ENCODE results near the gene SNX20. TPM values are rescaled to one million over a fixed set of nuclear protein-coding genes. Genes with fewer than 3 reads are reported as not detected.

The SNX20 gene
- total RNA-seq, 1 donor from 2014 or later: not detected

DNA sequence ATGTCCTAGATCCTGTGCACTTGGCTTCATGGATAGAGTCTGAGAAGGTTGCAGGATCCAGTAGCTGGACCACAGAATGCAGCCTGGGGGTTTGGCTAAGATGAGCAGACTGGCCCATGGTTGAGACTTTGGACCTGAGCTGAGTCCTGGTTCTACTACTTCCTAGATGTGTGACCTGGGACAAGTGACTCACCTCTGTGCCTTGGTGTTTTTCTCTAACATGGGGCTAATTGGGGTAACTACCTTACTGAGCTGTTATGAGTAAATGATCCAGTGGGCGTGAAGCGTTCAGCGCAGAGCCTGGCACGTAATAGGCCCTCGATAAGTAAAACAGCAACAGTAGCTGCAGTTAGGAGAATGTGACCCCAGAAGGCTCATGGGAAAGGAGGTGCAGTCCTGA lies 38.8 kb downstream of the SNX20 start:
- Mint-ChIP-seq H3K4me1 (ENCODE audit: unreplicated experiment) (peaks cover 21% of the 10 kb centered on the region), H3K27me3 (no peaks in the 10 kb centered on the region), H3K36me3 (peaks cover 4% of the 10 kb centered on the region), H3K27ac (no peak overlapping the region), H3K9me3 (peaks cover 4% of the 10 kb centered on the region), H3K4me3 (no peak overlapping the region)
- TF ChIP-seq, protein P1, sequence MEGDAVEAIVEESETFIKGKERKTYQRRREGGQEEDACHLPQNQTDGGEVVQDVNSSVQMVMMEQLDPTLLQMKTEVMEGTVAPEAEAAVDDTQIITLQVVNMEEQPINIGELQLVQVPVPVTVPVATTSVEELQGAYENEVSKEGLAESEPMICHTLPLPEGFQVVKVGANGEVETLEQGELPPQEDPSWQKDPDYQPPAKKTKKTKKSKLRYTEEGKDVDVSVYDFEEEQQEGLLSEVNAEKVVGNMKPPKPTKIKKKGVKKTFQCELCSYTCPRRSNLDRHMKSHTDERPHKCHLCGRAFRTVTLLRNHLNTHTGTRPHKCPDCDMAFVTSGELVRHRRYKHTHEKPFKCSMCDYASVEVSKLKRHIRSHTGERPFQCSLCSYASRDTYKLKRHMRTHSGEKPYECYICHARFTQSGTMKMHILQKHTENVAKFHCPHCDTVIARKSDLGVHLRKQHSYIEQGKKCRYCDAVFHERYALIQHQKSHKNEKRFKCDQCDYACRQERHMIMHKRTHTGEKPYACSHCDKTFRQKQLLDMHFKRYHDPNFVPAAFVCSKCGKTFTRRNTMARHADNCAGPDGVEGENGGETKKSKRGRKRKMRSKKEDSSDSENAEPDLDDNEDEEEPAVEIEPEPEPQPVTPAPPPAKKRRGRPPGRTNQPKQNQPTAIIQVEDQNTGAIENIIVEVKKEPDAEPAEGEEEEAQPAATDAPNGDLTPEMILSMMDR (conservative IDR thresholded peaks at IDR 0.05): no peak
- no peak for DNase-seq (ENCODE audit: extremely low spot score, unreplicated experiment)

DNA sequence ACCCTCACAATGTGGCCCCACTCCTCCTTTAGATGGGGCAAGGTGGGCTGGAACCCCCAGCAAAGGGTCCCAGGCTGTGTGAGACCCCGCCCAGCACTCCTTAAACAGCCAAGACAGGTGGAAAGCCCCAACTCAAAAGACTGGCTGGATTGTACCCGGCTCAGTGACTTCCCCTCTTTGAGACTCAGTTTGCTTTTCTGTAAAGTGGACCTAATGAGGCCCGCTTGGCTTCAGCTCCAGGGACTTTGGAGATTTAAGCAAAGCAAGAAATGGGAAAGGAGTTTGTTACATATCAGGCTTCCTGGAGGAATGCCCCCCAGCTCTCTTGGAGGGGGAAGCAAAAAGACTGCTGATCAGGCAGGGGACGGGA lies 39.3 kb downstream of the SNX20 start:
- H3K9me3 Mint-ChIP-seq: no peaks in the 10 kb centered on the region
- no peak overlapping the region for H3K27ac Mint-ChIP-seq
- DNase-seq (ENCODE audit: extremely low spot score, unreplicated experiment): no peak
- TF ChIP-seq, protein P1 (conservative IDR thresholded peaks at IDR 0.05): no peak
- H3K27me3 Mint-ChIP-seq: no peaks in the 10 kb centered on the region
- peaks cover 3% of the 10 kb centered on the region for H3K36me3 Mint-ChIP-seq
- no peak overlapping the region for H3K4me3 Mint-ChIP-seq
- peaks cover 23% of the 10 kb centered on the region for H3K4me1 Mint-ChIP-seq (ENCODE audit: unreplicated experiment)

DNA sequence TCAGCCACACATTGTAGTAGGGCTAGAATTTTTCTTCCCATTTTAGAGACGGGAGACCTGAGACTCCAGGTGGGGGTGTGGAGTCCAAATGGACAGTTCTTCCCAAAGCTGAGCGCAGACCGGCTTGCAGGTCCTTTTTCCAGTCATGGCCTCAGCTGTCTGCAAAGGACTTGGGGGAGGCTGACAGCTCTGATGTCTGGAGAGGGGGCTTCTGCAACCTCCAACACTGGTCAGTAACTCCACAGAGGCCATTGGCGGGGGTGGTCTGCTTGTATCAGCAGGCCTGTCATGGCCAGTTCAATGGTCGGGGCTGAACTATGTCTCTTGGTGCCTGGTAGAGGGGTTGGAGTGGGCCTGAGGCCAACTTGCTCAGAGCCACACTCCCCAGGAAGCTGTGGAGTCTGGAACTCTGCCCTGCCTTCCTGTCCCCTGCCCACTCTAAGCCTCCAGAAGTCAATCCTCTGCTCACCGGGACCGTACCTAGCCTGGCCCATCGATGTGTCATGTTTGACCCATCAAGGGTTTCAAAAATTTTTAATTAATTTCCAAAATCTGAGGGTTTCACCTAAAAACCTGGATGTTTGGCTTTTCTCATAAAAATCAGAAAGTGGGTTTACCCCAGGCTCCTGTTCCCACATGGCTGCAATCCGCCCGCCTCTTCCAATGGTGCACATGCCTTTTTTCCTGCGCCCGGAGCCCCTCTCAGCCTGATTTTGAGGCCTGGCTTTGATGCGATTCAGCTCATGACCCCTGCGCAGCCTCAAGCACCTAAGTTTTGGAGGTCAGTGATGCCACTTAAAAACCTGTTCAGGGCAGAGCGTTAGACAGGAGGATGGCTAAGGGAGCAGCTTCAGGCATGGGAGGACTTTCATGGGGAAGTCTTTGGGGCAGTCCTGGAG lies 39.9 kb downstream of the SNX20 start:
- TF ChIP-seq, protein P1 (conservative IDR thresholded peaks at IDR 0.05): no peak

DNA sequence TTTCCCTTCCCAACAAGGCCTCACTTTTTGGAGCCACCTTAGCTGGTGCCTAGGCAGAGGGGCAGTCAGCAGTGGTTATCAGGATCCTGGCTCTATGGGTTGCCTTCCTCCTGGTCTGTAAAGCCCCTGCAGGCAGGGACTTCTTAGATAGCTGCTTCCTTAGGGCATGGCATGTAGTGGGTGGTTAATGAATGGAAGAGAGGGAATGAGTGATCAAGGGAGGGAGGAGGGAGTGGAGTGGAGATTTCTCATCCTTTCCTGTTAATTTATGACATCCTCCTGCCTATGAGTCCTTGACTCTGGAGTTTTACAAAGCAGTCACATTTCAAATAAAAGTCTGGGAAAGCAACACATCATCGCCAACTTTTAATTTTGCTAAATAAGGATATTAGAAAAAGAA lies 40.7 kb downstream of the SNX20 start:
- TF ChIP-seq, protein P1 (conservative IDR thresholded peaks at IDR 0.05): no peak
- H3K36me3 Mint-ChIP-seq: peaks cover 6% of the 10 kb centered on the region

More for the DNA sequence above, 39.9 kb downstream of the SNX20 start:
- Mint-ChIP-seq H3K9me3 (no peaks in the 10 kb centered on the region), H3K27me3 (no peaks in the 10 kb centered on the region), H3K36me3 (peaks cover 6% of the 10 kb centered on the region), H3K27ac (no peak overlapping the region), H3K4me3 (no peak overlapping the region), H3K4me1 (ENCODE audit: unreplicated experiment) (peaks cover 26% of the 10 kb centered on the region)
- DNase-seq (ENCODE audit: extremely low spot score, unreplicated experiment): no peak

DNA sequence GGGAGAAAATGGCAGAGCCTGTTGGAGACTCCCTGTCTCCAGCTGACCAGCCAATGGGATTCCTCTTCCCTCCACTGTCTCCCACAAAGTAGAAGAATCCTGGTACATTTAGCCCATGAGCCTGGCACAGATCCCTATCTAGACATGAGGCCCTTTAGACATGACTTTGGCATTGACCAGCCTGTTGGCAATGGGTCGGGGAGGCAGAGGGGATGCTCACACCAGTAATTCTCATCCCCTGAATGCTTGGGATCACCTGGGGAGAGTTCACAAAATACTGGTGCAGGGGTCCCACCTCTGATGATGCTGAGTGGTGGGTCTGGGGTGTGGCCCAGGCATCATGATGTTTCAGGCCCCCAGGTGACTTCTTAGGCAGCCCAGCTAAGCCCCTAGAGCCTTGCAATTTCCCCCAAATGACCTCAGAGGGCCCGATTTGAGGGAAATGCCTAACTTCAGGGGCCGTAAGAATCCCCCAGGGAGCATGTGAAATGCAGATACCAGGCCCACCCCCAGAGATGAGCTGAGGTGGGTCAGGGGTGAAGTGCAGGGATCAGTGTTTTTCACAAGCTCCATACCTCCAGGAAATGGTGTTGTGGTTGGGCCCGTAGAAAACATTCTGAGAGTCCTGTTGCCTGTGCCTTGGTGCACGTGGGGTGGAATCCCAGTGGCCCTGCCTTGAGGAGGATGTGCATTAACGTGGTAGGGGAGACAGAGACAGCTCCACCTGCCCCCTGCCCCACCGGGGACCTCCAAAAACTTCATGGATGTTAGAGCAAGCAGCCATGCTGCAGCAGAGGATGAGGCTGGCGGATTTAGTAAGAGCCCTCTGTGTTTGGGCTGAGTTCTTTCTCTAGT lies 42.1 kb downstream of the SNX20 start:
- no peaks in the 10 kb centered on the region for H3K9me3 Mint-ChIP-seq
- no peak overlapping the region for H3K4me3 Mint-ChIP-seq
- no peak overlapping the region for H3K27ac Mint-ChIP-seq
- DNase-seq (ENCODE audit: extremely low spot score, unreplicated experiment): no peak
- TF ChIP-seq, protein P1 (conservative IDR thresholded peaks at IDR 0.05): no peak
- no peaks in the 10 kb centered on the region for H3K27me3 Mint-ChIP-seq
- peaks cover 11% of the 10 kb centered on the region for H3K36me3 Mint-ChIP-seq
- H3K4me1 Mint-ChIP-seq (ENCODE audit: unreplicated experiment): peaks cover 26% of the 10 kb centered on the region

More for the DNA sequence above, 40.7 kb downstream of the SNX20 start:
- Mint-ChIP-seq H3K4me3 (no peak overlapping the region), H3K9me3 (no peaks in the 10 kb centered on the region), H3K27ac (no peak overlapping the region), H3K27me3 (no peaks in the 10 kb centered on the region), H3K4me1 (ENCODE audit: unreplicated experiment) (peaks cover 22% of the 10 kb centered on the region)
- no peak for DNase-seq (ENCODE audit: extremely low spot score, unreplicated experiment)
